PFSK-1 (cell line): ENCODE measurements around the gene PKDCC.

Source experiments
- FOXP2 ChIP-seq: optimal IDR thresholded peaks from 2 replicates; pipeline ENCODE3; 2011; ENCODE audit warnings: borderline replicate concordance, control low read depth, inconsistent platforms; ENCODE audit not compliant: insufficient read depth; ENCODE audit errors: extremely low read length, extremely low read depth
- POLR2AphosphoS5 ChIP-seq: IDR thresholded peaks from 2 replicates; pipeline ENCODE4 v1.6.1; 2012; ENCODE audit warnings: low read depth, mild to moderate bottlenecking, control low read depth, low read length, moderate library complexity
- SIN3A ChIP-seq: IDR thresholded peaks from 2 replicates; pipeline ENCODE4 v1.6.1; 2012; ENCODE audit warnings: mild to moderate bottlenecking, low read length, moderate library complexity, borderline replicate concordance; ENCODE audit not compliant: insufficient read depth
- TAF1 ChIP-seq: IDR thresholded peaks from 2 replicates; pipeline ENCODE4 v1.6.1; 2012; ENCODE audit warnings: low read length, control low read depth, borderline replicate concordance; ENCODE audit not compliant: insufficient read depth
- TF ChIP-seq, protein P1 (sequence below), 2 experiments: IDR thresholded peaks; 2 replicates each; pipeline versions ENCODE4 v1.6.1 to v1.8.0; 2011 to 2012; ENCODE audit warnings: low read depth in 2 of 2, low read length in 2 of 2, control low read depth in 1 of 2, inconsistent platforms in 1 of 2, mild to moderate bottlenecking in 1 of 2, moderate library complexity in 1 of 2; ENCODE audit not compliant: insufficient read depth in 1 of 2

PKDCC gene

DNA sequence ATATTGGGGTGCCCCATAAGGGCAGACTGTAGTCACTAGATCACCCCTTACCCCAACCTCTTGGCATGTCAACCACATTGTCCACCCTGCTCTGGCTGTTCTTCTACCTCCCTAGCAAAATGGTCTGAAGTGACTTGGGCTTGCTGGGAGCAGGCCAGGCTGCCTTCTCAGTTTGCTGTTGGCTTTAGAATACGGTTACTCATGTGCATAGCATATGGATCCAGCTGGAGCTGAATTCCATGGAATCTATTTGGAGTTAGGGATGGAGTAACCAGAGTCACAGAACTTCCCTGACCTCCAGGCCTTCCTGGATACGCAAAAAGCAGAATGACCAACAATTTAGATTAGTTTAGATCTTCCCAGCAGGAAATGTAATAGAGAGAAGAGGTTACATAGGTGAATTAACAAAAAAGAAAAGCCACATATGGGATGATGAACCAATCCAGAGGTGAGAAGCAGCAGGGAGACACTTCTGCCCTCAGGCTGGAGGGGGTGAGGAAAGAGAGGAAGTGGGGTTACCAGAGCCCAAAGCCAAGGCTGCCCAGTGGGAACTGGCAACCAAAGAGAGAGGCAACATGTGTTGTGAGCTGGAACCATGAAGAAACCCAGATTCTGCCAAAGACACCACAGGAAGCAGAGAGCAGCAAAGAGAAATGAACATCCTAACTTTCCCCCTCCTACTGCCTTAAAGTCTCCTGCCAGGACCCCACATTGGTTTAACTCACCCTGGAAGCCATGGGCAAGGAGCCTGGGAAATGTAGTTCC is 26.1 kb downstream of the PKDCC start:
- TF ChIP-seq POLR2AphosphoS5 (no peak), TAF1 (no peak), FOXP2 (no peak), SIN3A (no peak)
- TF ChIP-seq, protein P1, sequence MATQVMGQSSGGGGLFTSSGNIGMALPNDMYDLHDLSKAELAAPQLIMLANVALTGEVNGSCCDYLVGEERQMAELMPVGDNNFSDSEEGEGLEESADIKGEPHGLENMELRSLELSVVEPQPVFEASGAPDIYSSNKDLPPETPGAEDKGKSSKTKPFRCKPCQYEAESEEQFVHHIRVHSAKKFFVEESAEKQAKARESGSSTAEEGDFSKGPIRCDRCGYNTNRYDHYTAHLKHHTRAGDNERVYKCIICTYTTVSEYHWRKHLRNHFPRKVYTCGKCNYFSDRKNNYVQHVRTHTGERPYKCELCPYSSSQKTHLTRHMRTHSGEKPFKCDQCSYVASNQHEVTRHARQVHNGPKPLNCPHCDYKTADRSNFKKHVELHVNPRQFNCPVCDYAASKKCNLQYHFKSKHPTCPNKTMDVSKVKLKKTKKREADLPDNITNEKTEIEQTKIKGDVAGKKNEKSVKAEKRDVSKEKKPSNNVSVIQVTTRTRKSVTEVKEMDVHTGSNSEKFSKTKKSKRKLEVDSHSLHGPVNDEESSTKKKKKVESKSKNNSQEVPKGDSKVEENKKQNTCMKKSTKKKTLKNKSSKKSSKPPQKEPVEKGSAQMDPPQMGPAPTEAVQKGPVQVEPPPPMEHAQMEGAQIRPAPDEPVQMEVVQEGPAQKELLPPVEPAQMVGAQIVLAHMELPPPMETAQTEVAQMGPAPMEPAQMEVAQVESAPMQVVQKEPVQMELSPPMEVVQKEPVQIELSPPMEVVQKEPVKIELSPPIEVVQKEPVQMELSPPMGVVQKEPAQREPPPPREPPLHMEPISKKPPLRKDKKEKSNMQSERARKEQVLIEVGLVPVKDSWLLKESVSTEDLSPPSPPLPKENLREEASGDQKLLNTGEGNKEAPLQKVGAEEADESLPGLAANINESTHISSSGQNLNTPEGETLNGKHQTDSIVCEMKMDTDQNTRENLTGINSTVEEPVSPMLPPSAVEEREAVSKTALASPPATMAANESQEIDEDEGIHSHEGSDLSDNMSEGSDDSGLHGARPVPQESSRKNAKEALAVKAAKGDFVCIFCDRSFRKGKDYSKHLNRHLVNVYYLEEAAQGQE (IDR thresholded peaks at IDR 0.05; ENCODE audit: insufficient read depth in 1 of 2, low read depth in 2 of 2, low read length in 2 of 2) = no peak

DNA sequence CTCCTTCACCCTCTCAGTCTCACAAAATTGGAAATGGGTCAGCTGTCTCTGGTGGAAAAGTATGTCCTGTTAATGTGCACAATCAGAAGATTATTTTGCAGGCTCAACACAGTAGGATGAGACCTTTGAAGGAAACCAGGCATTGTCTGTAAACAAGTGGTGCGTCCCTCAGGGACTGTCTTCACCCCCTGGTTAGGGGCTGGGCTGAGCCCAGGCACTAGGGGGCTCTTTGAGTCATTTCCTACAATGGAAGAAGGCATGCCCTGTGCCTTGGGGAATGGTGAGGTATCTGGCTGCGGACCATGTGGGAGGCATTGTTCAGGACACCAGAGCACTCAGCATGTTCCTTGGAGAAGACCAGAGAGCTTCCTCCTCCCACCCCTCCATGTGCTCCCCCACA is 26.8 kb downstream of the PKDCC start:
- TF ChIP-seq TAF1 = no peak
- no peak for TF ChIP-seq FOXP2
- TF ChIP-seq POLR2AphosphoS5 = no peak
- TF ChIP-seq SIN3A = no peak
- TF ChIP-seq, protein P1 (IDR thresholded peaks at IDR 0.05; ENCODE audit: insufficient read depth in 1 of 2, low read depth in 2 of 2, low read length in 2 of 2) = no peak

DNA sequence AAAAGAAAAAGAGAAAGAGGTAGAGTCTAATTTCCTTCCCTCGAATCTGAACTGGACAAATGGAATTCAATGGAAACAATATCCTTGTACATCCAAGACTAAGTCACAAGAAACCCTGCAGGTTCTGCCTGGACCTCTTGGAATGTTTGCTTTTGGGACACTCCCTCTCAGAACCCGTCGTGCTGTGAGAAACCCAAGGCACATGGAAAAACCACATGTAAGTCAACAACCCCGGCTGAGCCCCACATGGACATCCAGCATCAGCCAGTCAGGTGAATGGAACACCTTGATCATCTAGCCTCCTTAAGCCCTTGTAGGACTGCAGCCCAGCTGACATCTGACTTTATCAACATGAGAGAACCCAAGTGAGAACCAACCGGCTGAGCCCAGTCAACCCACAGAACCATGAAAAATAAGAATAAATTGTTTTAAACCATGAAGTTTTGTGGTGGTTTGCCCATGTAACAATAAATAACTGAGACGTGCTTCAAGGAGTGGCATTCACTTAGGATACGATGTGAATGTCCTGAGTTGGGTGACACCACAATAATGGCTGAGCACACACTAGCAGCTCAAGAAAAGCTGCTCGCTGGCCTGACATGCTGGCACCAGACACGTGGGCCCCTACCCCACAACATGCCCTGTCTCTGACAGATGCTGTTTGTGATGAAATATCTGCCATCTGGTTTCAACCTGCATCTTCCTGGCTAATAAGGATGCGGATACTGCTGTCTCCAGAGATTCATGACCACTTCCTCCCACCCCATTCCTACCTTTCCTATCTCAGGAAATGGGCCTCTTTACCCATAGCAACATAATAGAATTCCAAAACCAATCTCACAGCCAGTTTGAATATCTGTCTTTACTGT is 28.8 kb downstream of the PKDCC start:
- TF ChIP-seq POLR2AphosphoS5 = no peak
- no peak for TF ChIP-seq TAF1
- no peak for TF ChIP-seq SIN3A

DNA sequence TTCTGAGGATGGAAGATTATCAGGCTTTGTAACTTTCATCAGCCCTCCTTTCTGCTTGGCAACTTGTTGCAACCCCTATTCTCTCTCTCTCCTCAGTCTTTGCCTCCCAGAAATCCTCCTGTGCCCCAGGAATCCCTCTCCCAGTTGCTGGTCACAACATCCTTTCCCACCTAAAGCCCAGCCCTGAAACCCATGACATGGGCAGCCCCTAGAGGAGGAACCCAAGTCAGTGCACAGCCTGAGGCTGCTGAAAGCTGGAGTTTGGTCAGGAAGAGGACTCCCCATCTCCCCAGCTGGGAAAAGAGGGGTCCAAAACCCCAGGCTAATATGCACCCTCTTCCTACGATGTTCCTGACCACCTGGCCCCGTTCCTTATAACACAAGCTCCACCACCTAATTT is 29.5 kb downstream of the PKDCC start:
- TF ChIP-seq, protein P1 (IDR thresholded peaks at IDR 0.05; ENCODE audit: insufficient read depth in 1 of 2, low read depth in 2 of 2, low read length in 2 of 2) = no peak
- TF ChIP-seq TAF1 = no peak
- no peak for TF ChIP-seq SIN3A
- no peak for TF ChIP-seq POLR2AphosphoS5
- no peak for TF ChIP-seq FOXP2

DNA sequence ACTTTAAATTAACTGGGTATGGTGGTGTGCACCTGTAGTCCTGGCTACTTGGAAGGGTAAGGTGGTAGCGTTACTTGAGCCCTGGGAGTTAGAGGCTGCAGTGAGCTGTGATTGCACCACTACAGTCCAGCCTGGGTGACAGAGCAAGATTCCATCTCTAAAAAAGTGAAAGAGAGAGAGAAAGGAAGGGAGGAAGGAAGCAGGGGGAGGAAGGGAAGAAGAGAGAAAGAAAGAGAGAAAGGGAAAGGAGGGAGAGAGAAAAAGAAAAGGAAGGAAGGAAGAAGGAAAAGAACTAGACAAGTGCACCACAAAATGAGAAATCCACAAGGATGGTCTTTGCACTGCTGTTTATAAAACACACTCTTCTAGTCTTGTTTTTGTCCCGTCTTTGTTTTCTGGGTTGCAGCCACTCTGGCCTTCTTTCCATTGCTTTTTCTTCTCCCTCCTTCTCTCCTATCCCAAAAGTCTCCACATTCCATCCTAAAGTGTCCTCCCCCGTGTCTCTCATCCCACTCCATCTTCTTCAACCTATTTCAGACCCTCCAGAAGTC is 32.0 kb downstream of the PKDCC start:
- TF ChIP-seq, protein P1 (IDR thresholded peaks at IDR 0.05; ENCODE audit: insufficient read depth in 1 of 2, low read depth in 2 of 2, low read length in 2 of 2) = no peak
- TF ChIP-seq FOXP2 = no peak
- no peak for TF ChIP-seq TAF1
- TF ChIP-seq SIN3A = no peak
- TF ChIP-seq POLR2AphosphoS5 = no peak
